Heart left ventricle (tissue), 13 donors: Measurements from ENCODE around the gene METTL22.

ENCODE experiments used
- POLR2A ChIP-seq, 2 donors: fragments of 450-650 bp; IDR thresholded peaks; one replicate each; pipeline ENCODE4 v1.6.1; 2017; ENCODE audit warnings: antibody characterized with exemption in 2 of 2, mild to moderate bottlenecking in 2 of 2, moderate library complexity in 2 of 2
- TF ChIP-seq, protein P1 (sequence below), 12 donors: fragments of 200-600 bp; sonication (generic) in 4 of 12; IDR thresholded peaks; one replicate each; pipeline versions ENCODE4 v1.5.0 to v1.8.0; 2018 to 2022; ENCODE audit warnings: antibody characterized with exemption in 12 of 12, mild to moderate bottlenecking in 5 of 12
- donor health status: ischemic (EF 13 %, LVEDD 7.1; RV severe dilation, severe dysfunction).
- donor health status: DM: no; HTN: yes; CAD: no.
- donor health status: DM: no; HTN: no; CAD: no.
- donor health status: ischemic (EF 25% LVEDD 6.9; RV normal size, moderate dysfunction).
- donor health status: ischemic (EF 25% LVEDD 5.7; RV mildly dilated, moderate dysfunction).
- donor health status: ischemic (EF 35%, LVEDD 5.7; RV mildly dilated, moderate dysfunction).
- donor health status: nonischemic (EF 11% LVEDD 7.7; RV severe dilation, severe dysfunction).
- donor health status: DM: yes; HTN: yes; CAD: no.
- donor health status: PGD.
- donor health status: ischemic (EF 29% LVEDD 5.4; RV normal size, mild dysfunction).
- donor health status: nonischemic (EF 23%, LVEDD 6.1; RV moderate dilation, normal function).

DNA sequence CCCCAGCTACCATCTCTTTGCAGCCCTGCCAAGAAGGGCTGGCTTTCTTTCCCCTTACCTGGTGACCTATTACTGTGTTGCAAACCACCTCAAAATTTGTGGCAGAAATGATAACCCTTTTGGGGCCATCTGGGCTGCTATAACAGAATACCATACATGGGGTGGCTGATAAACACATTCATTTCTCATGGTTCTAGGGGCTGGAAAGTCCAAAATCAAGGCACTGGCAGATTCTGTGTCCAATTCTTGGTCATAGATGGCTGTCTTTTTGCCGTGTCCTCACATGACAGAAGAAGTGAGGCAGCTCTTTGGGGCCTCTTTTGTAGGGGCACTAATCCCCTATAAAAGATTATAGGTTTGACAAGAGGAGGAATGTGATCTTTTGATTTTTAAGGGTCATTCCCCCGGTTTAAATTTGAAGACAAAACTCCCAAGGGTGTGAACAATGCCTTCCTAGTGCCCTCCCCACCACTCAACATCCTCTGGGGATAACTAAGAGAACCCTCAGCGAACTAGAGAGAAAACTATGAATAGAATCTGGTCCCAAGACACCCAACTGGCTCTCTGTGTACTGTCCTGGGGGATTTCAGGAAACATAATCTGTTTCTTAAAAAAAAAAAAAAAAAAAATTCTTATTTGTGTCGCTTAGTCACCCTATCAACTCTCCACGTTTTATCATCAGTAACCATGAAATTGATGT, 1.7 kb upstream of the METTL22 start:
- TF ChIP-seq, protein P1, sequence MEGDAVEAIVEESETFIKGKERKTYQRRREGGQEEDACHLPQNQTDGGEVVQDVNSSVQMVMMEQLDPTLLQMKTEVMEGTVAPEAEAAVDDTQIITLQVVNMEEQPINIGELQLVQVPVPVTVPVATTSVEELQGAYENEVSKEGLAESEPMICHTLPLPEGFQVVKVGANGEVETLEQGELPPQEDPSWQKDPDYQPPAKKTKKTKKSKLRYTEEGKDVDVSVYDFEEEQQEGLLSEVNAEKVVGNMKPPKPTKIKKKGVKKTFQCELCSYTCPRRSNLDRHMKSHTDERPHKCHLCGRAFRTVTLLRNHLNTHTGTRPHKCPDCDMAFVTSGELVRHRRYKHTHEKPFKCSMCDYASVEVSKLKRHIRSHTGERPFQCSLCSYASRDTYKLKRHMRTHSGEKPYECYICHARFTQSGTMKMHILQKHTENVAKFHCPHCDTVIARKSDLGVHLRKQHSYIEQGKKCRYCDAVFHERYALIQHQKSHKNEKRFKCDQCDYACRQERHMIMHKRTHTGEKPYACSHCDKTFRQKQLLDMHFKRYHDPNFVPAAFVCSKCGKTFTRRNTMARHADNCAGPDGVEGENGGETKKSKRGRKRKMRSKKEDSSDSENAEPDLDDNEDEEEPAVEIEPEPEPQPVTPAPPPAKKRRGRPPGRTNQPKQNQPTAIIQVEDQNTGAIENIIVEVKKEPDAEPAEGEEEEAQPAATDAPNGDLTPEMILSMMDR (IDR thresholded peaks at IDR 0.05): no peak
- no peak for TF ChIP-seq POLR2A (IDR thresholded peaks at IDR 0.05)
